WTC11 (cell line): ENCODE results near the gene LHFPL6.

Experiments
- CREB1 ChIP-seq: sonication (generic); formaldehyde crosslinking; IDR thresholded peaks from 2 replicates; pipeline ENCODE4 v1.8.0; 2023; ENCODE audit warnings: mild to moderate bottlenecking, missing genetic modification reagents
- FOXJ3 ChIP-seq: sonication (generic); formaldehyde crosslinking; IDR thresholded peaks from 2 replicates; pipeline ENCODE4 v1.9.0; 2021; ENCODE audit warnings: missing genetic modification reagents, mild to moderate bottlenecking, borderline replicate concordance
- FOXP1 ChIP-seq: sonication (generic); formaldehyde crosslinking; IDR thresholded peaks from 2 replicates; pipeline ENCODE4 v1.8.0; 2022; ENCODE audit warnings: missing genetic modification reagents, mild to moderate bottlenecking, moderate library complexity, borderline replicate concordance
- JUN ChIP-seq: sonication (generic); formaldehyde crosslinking; IDR thresholded peaks from 2 replicates; pipeline ENCODE4 v1.8.0; 2023; ENCODE audit warnings: mild to moderate bottlenecking, missing genetic modification reagents
- TEAD1 ChIP-seq: sonication (generic); formaldehyde crosslinking; IDR thresholded peaks from 2 replicates; pipeline ENCODE4 v1.8.0; 2022; ENCODE audit warnings: mild to moderate bottlenecking, missing genetic modification reagents
- ZNF263 ChIP-seq: sonication (generic); formaldehyde crosslinking; IDR thresholded peaks from 2 replicates; pipeline ENCODE4 v1.8.1; 2022; ENCODE audit warnings: low read depth, mild to moderate bottlenecking, moderate library complexity, missing genetic modification reagents
- ZNF416 ChIP-seq: fragments of 250-450 bp; sonication (Bioruptor Pico); IDR thresholded peaks from 2 replicates; pipeline ENCODE4 v1.9.0; 2021; ENCODE audit warnings: mild to moderate bottlenecking, inconsistent platforms
- TF ChIP-seq, protein P1 (sequence below): fragments of 200-600 bp; IDR thresholded peaks from 2 replicates; pipeline ENCODE4 v1.8.0; 2022; ENCODE audit warnings: antibody characterized with exemption
- TF ChIP-seq, protein P2 (sequence below): sonication (generic); formaldehyde crosslinking; conservative IDR thresholded peaks from 2 replicates; pipeline ENCODE4 v1.8.1; 2022; ENCODE audit warnings: mild to moderate bottlenecking, missing genetic modification reagents
- TF ChIP-seq, protein P3 (sequence below): sonication (generic); formaldehyde crosslinking; IDR thresholded peaks from 2 replicates; pipeline ENCODE4 v1.8.1; 2023; ENCODE audit warnings: mild to moderate bottlenecking, moderate library complexity, missing genetic modification reagents
- TF ChIP-seq, protein P4 (sequence below): sonication (generic); formaldehyde crosslinking; IDR thresholded peaks from 2 replicates; pipeline ENCODE4 v1.8.1; 2023; ENCODE audit warnings: mild to moderate bottlenecking, missing genetic modification reagents, moderate library complexity
- TF ChIP-seq, protein P5 (sequence below): sonication (generic); formaldehyde crosslinking; IDR thresholded peaks from 2 replicates; pipeline ENCODE4 v1.8.0; 2023; ENCODE audit warnings: missing genetic modification reagents

DNA sequence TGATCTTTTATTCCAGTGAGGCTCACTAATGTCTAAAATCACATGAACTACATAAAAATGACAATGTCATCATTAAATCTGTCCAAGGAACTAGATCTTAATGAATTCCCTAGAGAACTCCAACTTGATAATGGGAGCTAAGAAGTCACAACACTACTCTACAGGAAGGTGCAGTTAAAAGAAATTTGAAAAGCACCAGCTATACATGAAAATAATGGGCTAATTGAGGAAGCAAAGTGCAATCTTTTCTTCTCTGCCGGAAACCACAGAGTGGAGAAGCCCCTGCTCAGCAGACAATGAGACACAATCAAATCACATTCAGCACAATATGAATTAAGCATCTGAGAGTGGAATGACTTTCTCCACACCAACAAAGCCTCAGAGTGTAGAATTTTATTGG, 261.7 kb downstream of the LHFPL6 start:
- TF ChIP-seq JUN: no peak
- TF ChIP-seq, protein P1, sequence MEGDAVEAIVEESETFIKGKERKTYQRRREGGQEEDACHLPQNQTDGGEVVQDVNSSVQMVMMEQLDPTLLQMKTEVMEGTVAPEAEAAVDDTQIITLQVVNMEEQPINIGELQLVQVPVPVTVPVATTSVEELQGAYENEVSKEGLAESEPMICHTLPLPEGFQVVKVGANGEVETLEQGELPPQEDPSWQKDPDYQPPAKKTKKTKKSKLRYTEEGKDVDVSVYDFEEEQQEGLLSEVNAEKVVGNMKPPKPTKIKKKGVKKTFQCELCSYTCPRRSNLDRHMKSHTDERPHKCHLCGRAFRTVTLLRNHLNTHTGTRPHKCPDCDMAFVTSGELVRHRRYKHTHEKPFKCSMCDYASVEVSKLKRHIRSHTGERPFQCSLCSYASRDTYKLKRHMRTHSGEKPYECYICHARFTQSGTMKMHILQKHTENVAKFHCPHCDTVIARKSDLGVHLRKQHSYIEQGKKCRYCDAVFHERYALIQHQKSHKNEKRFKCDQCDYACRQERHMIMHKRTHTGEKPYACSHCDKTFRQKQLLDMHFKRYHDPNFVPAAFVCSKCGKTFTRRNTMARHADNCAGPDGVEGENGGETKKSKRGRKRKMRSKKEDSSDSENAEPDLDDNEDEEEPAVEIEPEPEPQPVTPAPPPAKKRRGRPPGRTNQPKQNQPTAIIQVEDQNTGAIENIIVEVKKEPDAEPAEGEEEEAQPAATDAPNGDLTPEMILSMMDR: no peak
- TF ChIP-seq FOXJ3 (CRISPR knock-in tag): no peak
- TF ChIP-seq, protein P2, sequence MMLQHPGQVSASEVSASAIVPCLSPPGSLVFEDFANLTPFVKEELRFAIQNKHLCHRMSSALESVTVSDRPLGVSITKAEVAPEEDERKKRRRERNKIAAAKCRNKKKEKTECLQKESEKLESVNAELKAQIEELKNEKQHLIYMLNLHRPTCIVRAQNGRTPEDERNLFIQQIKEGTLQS (CRISPR knock-in tag): no peak
- TF ChIP-seq ZNF416 (CRISPR knock-in tag): no peak
- no peak for TF ChIP-seq ZNF263 (CRISPR knock-in tag)
- no peak for TF ChIP-seq FOXP1 (CRISPR knock-in tag)
- TF ChIP-seq CREB1 (CRISPR knock-in tag): no peak
- no peak for TF ChIP-seq TEAD1 (CRISPR knock-in tag)
- TF ChIP-seq, protein P3, sequence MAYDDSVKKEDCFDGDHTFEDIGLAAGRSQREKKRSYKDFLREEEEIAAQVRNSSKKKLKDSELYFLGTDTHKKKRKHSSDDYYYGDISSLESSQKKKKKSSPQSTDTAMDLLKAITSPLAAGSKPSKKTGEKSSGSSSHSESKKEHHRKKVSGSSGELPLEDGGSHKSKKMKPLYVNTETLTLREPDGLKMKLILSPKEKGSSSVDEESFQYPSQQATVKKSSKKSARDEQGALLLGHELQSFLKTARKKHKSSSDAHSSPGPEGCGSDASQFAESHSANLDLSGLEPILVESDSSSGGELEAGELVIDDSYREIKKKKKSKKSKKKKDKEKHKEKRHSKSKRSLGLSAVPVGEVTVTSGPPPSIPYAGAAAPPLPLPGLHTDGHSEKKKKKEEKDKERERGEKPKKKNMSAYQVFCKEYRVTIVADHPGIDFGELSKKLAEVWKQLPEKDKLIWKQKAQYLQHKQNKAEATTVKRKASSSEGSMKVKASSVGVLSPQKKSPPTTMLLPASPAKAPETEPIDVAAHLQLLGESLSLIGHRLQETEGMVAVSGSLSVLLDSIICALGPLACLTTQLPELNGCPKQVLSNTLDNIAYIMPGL (CRISPR knock-in tag): no peak
- TF ChIP-seq, protein P4, sequence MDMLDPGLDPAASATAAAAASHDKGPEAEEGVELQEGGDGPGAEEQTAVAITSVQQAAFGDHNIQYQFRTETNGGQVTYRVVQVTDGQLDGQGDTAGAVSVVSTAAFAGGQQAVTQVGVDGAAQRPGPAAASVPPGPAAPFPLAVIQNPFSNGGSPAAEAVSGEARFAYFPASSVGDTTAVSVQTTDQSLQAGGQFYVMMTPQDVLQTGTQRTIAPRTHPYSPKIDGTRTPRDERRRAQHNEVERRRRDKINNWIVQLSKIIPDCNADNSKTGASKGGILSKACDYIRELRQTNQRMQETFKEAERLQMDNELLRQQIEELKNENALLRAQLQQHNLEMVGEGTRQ (CRISPR knock-in tag): no peak
- TF ChIP-seq, protein P5, sequence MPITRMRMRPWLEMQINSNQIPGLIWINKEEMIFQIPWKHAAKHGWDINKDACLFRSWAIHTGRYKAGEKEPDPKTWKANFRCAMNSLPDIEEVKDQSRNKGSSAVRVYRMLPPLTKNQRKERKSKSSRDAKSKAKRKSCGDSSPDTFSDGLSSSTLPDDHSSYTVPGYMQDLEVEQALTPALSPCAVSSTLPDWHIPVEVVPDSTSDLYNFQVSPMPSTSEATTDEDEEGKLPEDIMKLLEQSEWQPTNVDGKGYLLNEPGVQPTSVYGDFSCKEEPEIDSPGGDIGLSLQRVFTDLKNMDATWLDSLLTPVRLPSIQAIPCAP (CRISPR knock-in tag): no peak
